Measurements from ENCODE around the gene TMEM219. TPM values are rescaled to one million over a fixed set of nuclear protein-coding genes. Genes with fewer than 3 reads are reported as not detected.
A peak's percentile ranks its signal among the peaks of the same experiment; 100 is the strongest.

The TMEM219 gene
- total and polyA plus RNA-seq, 9 of the 15 experiments (the other 6 are each of a cell fraction or from before 2014, with no cell fraction given): 35.3 to 62.8 (median 55.5) TPM

GRCh38 chr16:29995911-29996765 lies 34.3 kb downstream of the TMEM219 start, which contains the start of gene INO80E (continued):
- TF ChIP-seq MNT (conservative IDR thresholded peaks at IDR 0.05): peak; percentile 79 to 87
- 0 out of 2 replicates have a peak, but pooled peaks have one; percentile 8 for TF ChIP-seq ZNF384 (IDR thresholded peaks at IDR 0.05; ENCODE audit: low read depth, low read length)
- TF ChIP-seq PREB (CRISPR knock-in tag; IDR thresholded peaks at IDR 0.05): no peak
- peak; percentile 18 for TF ChIP-seq BRD9 (IDR thresholded peaks at IDR 0.05; ENCODE audit: low read depth, partially characterized antibody)
- peak; percentile 84; the same call in 1 of the 2 replicates for TF ChIP-seq AFF4 (CRISPR knock-in tag; IDR thresholded peaks at IDR 0.05)
- peak; percentile 27 for TF ChIP-seq RBBP5 (IDR thresholded peaks at IDR 0.05; ENCODE audit: borderline replicate concordance, insufficient read depth, low read length, poor library complexity, severe bottlenecking)
- peak; percentile 97 for TF ChIP-seq GMEB1 (CRISPR knock-in tag; IDR thresholded peaks at IDR 0.05)
- TF ChIP-seq BCL6 (CRISPR knock-in tag; IDR thresholded peaks at IDR 0.05): no peak; the same call in 1 of the 2 replicates
- TF ChIP-seq SMAD1 (IDR thresholded peaks at IDR 0.05; ENCODE audit: low read depth, low read length, partially characterized antibody): no peak
- 0 out of 2 replicates have a peak, but pooled peaks have one; percentile 10 for TF ChIP-seq CEBPB (tag; IDR thresholded peaks at IDR 0.05)
- TF ChIP-seq FOXJ2 (tag; IDR thresholded peaks at IDR 0.05): peak; percentile 69; the same call in 1 of the 2 replicates
- peak; percentile 53; the same call in 1 of the 2 replicates for TF ChIP-seq USF1 (CRISPR knock-in tag; IDR thresholded peaks at IDR 0.05)
- no peak for TF ChIP-seq KAT8 (IDR thresholded peaks at IDR 0.05; ENCODE audit: low read depth)
- TF ChIP-seq ZNF830 (CRISPR knock-in tag; IDR thresholded peaks at IDR 0.05): no peak
- peak; percentile 45 to 84; a peak in 2 of 4 replicates for TF ChIP-seq MAZ (CRISPR knock-in tag; conservative IDR thresholded peaks at IDR 0.05 in 1 of 2, IDR thresholded peaks at IDR 0.05 in 1 of 2)
- peak; percentile 92 for TF ChIP-seq GABPB1 (CRISPR knock-in tag; IDR thresholded peaks at IDR 0.05)
- TF ChIP-seq ZNF444 (CRISPR knock-in tag; IDR thresholded peaks at IDR 0.05): no peak
- TF ChIP-seq HDGF (IDR thresholded peaks at IDR 0.05): no peak
